Cardiac muscle cell (in vitro differentiated cells and primary cell): ENCODE results near the gene CFAP210. TPM values are rescaled to one million over a fixed set of nuclear protein-coding genes. Genes with fewer than 3 reads are reported as not detected.
"Not testable (repeated sequence)": the region's sequence is repeated elsewhere in the genome, so short reads cannot be mapped to it uniquely, and the experiment has no call there.

Experiments
- DNase-seq, 2 donors: peaks; one replicate each; pipeline versions ENCODE4 v3.0.0 to v3.0.0-alpha.2; 2010 to 2017; ENCODE audit warnings: low read depth in 1 of 2, low spot score in 1 of 2
- H3K27ac ChIP-seq: fragments of 200-600 bp; sonication (generic); 2 replicates; pipeline ENCODE4 v1.5.1; 2016
- H3K27me3 ChIP-seq: fragments of 200-600 bp; sonication (generic); 2 replicates; pipeline ENCODE4 v1.6.0; 2016; ENCODE audit warnings: control low read depth
- H3K36me3 ChIP-seq: fragments of 200-600 bp; sonication (generic); 2 replicates; pipeline ENCODE4 v1.5.1; 2016; ENCODE audit warnings: control low read depth
- H3K4me1 ChIP-seq: fragments of 200-600 bp; sonication (generic); 2 replicates; pipeline ENCODE4 v1.8.1; 2017; ENCODE audit warnings: low read depth, mild to moderate bottlenecking, mixed run types
- H3K4me3 ChIP-seq: fragments of 200-600 bp; sonication (generic); 2 replicates; pipeline ENCODE4 v1.5.1; 2016; ENCODE audit warnings: mild to moderate bottlenecking
- H3K9me3 ChIP-seq: fragments of 200-600 bp; sonication (generic); 2 replicates; pipeline ENCODE4 v1.5.1; 2017; ENCODE audit warnings: low read depth, mild to moderate bottlenecking, control low read depth
- polyA plus RNA-seq: library from polyadenylated mRNA; unstranded; fragments of >200 nt; fragmentation: Nextera tagmentation; extraction: Ambion mirVana; gene quantifications from 2 replicates; pipeline ENCODE4 v1.2.1, GENCODE V29; 2016
- total RNA-seq: library from RNA; depleted of rRNA; stranded (reverse); fragments of >200 nt; gene quantifications from 2 replicates; pipeline ENCODE4 v1.2.3, GENCODE V29; 2016
- TF ChIP-seq, protein P1 (sequence below): IDR thresholded peaks from 2 replicates; pipeline ENCODE4 v1.5.1; 2012; ENCODE audit warnings: low read depth, mild to moderate bottlenecking, low read length

CFAP210 gene
- total and polyA plus RNA-seq, 2 experiments from 2014 or later, result 0.28 TPM; not detected in 1

DNA sequence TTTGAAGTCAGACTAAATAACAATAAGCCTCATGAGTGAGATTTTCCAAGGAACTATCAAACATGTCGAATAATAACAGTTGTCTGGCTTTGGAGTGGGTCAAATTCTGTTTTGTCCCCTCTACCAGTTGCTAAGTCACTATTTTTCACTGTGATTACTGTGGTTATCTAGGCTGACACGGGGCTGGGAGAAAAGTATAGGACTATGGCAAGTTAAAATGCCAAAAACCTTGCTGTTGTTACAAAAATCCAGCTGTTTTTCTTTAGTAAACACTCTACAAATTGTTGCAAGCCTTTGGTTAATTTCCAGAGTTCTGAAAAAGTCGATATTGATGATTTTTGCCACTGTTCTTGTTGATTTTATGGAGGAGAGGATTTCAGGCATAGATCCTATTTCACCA is 1.5 kb downstream of the CFAP210 start:
- H3K27me3 ChIP-seq, result no peaks in the 10 kb centered on the region
- no peaks in the 10 kb centered on the region for H3K9me3 ChIP-seq
- no peak for DNase-seq
- TF ChIP-seq, protein P1, sequence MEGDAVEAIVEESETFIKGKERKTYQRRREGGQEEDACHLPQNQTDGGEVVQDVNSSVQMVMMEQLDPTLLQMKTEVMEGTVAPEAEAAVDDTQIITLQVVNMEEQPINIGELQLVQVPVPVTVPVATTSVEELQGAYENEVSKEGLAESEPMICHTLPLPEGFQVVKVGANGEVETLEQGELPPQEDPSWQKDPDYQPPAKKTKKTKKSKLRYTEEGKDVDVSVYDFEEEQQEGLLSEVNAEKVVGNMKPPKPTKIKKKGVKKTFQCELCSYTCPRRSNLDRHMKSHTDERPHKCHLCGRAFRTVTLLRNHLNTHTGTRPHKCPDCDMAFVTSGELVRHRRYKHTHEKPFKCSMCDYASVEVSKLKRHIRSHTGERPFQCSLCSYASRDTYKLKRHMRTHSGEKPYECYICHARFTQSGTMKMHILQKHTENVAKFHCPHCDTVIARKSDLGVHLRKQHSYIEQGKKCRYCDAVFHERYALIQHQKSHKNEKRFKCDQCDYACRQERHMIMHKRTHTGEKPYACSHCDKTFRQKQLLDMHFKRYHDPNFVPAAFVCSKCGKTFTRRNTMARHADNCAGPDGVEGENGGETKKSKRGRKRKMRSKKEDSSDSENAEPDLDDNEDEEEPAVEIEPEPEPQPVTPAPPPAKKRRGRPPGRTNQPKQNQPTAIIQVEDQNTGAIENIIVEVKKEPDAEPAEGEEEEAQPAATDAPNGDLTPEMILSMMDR, result no peak
- no peak overlapping the region for H3K27ac ChIP-seq
- no peaks in the 10 kb centered on the region for H3K36me3 ChIP-seq
- no peaks in the 10 kb centered on the region for H3K4me1 ChIP-seq
- H3K4me3 ChIP-seq, result no peak overlapping the region

DNA sequence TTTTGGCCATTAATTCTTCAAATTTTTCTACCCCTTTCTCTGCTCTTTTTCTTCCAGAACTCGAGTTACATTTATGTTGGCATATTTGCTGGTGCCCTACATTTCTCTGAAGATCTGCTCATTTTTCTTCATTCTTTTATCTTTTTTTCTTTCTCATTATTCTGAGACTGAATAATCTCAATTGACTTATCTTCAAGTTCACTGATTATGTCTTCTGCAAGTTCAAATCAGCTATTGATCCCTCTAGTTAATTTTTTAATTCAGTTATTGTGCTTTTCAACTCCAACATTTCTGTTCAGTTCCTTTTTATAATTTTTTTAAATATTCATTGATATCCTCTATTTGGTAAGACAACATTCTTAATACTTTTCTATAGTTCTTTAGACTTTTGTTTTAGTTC is 3.2 kb downstream of the CFAP210 start:
- Histone ChIP-seq H3K27ac (no peak overlapping the region), H3K4me3 (no peak overlapping the region), H3K9me3 (no peaks in the 10 kb centered on the region), H3K4me1 (no peaks in the 10 kb centered on the region), H3K36me3 (no peaks in the 10 kb centered on the region), H3K27me3 (no peaks in the 10 kb centered on the region)
- TF ChIP-seq, protein P1, result no peak
- no peak for DNase-seq

DNA sequence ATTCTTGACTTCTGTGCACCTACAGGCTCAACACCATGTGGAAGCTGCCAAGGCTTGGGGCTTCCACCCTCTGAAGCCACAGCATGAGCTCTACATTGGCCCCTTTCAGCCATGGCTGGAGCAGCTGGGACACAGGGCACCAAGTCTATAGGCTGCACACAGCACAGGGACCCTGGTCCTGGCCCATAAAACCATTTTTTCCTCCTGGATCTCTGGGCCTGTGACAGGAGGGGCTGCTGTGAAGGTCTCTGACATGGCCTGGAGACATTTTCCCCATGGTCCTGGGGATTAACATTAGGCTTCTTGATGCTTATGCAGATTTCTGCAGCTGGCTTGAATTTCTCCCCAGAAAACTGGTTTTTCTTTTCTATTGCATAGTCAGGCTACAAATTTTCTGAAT is 6.3 kb downstream of the CFAP210 start:
- not testable (repeated sequence) for DNase-seq, H3K27ac ChIP-seq, H3K36me3 ChIP-seq, H3K4me3 ChIP-seq, H3K4me1 ChIP-seq, H3K9me3 ChIP-seq, H3K27me3 ChIP-seq

DNA sequence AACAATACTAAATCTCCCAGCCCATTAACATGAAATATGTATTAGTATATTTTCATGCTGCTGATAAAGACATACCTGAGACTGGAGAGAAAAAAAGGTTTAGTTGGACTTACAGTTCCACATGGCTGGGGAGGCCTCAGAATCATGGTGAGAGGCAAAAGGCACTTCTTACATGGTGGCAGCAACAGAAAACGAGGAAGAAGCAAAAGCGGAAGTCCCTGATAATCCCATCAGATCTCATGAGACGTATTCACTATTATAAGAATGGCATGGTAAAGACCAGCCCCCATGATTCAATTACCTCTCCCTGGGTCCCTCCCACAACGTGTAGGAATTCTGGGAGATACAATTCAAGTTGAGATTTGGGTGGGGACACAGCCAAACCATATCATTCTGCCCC is 7.4 kb downstream of the CFAP210 start:
- H3K27me3 ChIP-seq, H3K4me1 ChIP-seq, H3K9me3 ChIP-seq, H3K27ac ChIP-seq, DNase-seq, H3K36me3 ChIP-seq, H3K4me3 ChIP-seq: not testable (repeated sequence)

DNA sequence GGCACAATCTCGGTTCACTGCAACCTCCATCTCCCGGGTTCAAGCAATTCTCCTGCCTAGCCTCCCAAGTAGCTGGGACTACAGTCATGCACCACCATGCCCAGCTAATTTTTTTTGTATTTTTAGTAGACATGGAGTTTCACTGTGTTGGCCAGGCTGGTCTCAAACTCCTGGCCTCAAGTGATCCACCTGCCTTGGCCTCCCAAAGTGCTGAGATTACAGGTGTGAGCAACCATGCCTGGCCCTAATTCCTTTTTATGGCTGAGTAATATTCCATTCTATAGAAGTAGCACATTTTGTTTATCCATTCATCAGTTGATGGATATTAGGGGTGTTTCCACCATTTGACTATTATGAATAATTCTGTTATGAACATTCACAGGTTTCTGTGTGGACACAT is 9.5 kb downstream of the CFAP210 start:
- not testable (repeated sequence) for H3K36me3 ChIP-seq, DNase-seq, H3K4me1 ChIP-seq, H3K27ac ChIP-seq, H3K9me3 ChIP-seq, H3K4me3 ChIP-seq, H3K27me3 ChIP-seq

DNA sequence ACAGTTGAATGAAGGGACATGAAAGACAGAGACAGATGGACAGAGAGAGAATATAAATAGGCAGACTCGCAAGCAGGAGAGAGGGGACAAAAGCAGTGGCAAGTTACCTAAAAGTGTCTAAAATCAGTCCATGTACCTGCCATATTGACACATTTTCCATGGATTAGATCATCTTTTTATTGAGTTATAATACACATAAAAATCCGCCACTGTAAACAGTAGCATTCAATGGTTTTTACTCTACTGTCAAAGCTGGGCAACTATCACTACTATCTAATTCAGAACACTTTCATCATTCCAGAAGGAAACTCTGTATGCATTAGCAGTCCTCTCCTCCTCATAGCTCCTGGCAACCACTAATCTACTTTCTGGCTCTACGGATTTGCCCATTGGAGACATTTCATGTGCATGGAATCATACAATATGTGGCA is 10.1 kb downstream of the CFAP210 start:
- no peaks in the 10 kb centered on the region for H3K27me3 ChIP-seq
- H3K4me1 ChIP-seq, result no peaks in the 10 kb centered on the region
- no peaks in the 10 kb centered on the region for H3K9me3 ChIP-seq
- no peak for DNase-seq
- TF ChIP-seq, protein P1, result no peak
- H3K36me3 ChIP-seq, result no peaks in the 10 kb centered on the region
- H3K4me3 ChIP-seq, result no peak overlapping the region
- no peak overlapping the region for H3K27ac ChIP-seq

DNA sequence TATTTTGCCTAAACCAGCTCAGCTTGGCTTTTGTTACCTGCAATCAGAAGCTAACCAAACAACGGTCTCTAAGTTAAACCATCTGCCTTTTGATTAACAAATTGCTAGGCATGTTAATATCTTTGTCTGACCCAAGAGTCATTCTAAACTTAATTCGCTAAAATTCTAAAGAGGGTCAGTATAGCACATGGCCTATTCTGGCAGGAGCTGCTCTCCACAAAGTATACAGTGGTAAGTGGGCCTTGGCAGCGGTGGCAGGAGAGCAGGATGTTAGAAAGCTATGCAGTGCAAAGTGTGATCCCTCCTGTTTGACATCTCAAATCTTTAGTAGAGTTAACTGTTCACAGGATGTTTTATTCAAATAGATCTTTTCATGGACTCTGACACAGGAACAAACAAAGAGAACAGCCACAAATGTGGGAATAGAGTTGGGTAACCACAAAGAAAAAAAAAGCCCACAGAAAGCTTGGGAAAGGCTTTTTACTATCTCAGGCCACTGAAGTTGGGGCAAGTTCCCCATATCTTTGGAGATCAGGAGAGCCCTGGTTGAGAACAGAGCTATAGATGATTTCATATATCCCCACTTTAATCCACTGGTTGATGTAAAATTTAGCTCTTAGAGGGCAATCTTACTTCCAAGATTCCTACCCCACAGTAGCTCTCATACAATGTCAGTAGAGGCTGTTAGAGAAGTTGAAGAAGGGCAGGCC is 10.6 kb downstream of the CFAP210 start:
- no peaks in the 10 kb centered on the region for H3K4me1 ChIP-seq
- TF ChIP-seq, protein P1, result no peak
- H3K4me3 ChIP-seq, result no peak overlapping the region
- no peak overlapping the region for H3K27ac ChIP-seq
- H3K36me3 ChIP-seq, result no peaks in the 10 kb centered on the region
- no peaks in the 10 kb centered on the region for H3K27me3 ChIP-seq
- DNase-seq, result no peak
- no peaks in the 10 kb centered on the region for H3K9me3 ChIP-seq
